Mammary epithelial cell (primary cell): Measurements from ENCODE around the gene TRPV3.

Source experiments
- CTCF ChIP-seq, 2 donors: IDR thresholded peaks in 1 of 2; conservative IDR thresholded peaks in 1 of 2; 2 replicates each; pipeline ENCODE4 v1.5.1; 2011 to 2012; ENCODE audit warnings: inconsistent platforms in 2 of 2, low read length in 2 of 2, mild to moderate bottlenecking in 2 of 2, control low read depth in 1 of 2, low read depth in 1 of 2; ENCODE audit not compliant: insufficient read depth in 1 of 2; ENCODE audit errors: extremely low read depth in 1 of 2
- EZH2 ChIP-seq: IDR thresholded peaks from 2 replicates; pipeline ENCODE4 v1.6.1; 2012; ENCODE audit warnings: low read length, inconsistent platforms, borderline replicate concordance

- TF ChIP-seq CTCF (conservative IDR thresholded peaks at IDR 0.05 in 1 of 2, IDR thresholded peaks at IDR 0.05 in 1 of 2; ENCODE audit: extremely low read depth in 1 of 2, insufficient read depth in 1 of 2, low read depth in 1 of 2, low read length in 2 of 2) (no peak), EZH2 (no peak)
These were observed 46.3 kb upstream of the TRPV3 start for GRCh38 chr17:3603870-3604259.
